NCI-H510A treated with DMSO at 0.1 percent for 48 hours (cell line): Measurements from ENCODE around the gene ADAMTS18.
A peak's percentile ranks its signal among the peaks of the same experiment; 100 is the strongest.

ENCODE experiments used
- DNase-seq: peaks from one replicate; lab custom pipeline; 2025; lab: John Stamatoyannopoulos, UW

ADAMTS18 gene

DNA sequence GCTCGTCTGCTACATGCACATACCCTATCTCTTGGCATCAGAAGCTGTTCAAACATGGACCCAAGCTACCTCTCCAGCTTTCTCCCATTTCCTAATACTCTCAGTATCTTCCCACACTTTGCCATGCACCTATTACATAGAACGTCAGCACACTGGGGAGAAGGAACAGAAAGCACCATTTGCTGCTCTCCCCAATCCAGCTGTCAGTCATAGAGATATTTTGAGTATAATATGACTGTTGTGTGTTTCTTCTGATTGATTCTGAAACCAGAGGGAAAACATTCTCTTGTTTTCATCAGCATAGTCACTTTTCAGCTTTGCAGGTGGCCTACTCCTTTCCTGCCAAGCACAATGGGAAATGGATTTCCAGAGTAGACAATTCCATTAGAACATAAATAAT is 107.1 kb downstream of the ADAMTS18 start:
- DNase-seq: no peak

DNA sequence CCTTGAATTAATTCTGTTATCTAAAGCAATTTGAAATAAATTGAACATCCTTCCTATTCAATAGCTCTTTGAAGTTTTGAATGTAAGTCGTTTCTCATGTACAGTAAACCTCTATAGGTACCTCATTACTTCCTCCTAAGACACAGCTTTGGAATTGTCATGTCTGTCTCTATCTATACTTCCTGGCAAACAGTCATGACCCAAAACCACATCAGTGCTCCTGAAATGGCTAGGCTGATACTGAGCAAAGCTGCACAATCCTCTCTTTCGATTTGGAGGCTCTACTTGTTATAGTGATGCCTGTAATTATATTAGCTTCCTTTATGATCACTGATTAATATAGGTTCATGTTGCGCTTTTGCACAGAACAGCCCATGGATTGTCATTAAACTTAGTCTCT is 110.1 kb downstream of the ADAMTS18 start:
- DNase-seq: no peak

DNA sequence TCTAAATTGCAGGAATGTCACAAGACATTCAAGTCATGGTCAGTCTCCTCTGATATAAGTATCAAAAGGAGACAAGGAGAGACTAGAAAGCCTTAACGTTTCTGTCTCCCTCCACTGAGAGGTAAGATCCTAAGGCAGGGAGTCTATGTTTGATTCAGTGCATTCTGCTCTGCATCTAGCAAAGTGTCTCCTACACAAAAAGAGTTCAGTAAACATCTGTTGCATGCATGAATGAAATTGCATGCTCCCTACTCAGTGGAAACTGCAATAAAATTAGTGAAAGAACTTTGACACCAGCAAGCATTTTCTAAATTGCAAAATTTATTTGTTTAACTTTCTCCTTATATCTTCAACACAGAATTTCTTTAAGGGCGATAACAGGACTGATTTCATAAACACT is 111.1 kb downstream of the ADAMTS18 start:
- peak; percentile 22 for DNase-seq

DNA sequence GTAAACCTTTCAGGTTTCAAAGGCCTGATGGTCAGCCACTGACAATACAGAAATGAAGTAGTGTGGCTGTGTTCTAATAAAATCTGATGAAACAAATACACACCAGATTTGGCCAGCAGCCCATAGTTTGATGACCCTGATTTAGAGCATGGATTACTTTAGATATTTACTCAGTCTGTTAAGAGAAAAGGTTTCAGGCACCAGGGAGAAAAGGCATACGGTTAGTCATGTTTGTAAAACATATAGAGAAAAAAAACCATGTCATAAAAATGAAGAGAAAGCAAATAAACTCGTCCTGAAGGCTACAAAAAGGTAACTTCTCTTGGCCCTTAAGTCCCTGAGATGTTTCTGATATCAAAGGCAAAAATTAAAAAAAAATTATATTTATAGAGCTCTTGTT is 112.1 kb downstream of the ADAMTS18 start:
- DNase-seq: peak; percentile 28

DNA sequence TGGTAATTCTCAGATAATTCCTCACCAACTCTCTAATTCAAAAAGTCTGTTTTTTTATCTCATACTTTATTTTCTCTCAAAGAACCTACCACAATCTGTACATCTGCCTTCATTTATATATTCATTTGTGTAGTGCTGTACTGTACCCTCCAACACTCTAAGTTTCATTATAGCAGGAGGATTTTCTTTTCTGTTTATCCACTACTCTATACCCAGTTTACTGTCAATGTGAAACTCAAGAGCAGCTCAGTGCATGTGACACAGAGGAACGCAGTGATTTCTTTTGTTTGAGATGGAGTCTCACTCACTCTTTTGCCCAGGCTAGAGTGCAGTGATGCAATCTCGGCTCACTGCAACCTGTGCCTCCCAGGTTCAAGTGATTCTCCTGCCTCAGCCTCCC is 117.8 kb downstream of the ADAMTS18 start:
- no peak for DNase-seq

DNA sequence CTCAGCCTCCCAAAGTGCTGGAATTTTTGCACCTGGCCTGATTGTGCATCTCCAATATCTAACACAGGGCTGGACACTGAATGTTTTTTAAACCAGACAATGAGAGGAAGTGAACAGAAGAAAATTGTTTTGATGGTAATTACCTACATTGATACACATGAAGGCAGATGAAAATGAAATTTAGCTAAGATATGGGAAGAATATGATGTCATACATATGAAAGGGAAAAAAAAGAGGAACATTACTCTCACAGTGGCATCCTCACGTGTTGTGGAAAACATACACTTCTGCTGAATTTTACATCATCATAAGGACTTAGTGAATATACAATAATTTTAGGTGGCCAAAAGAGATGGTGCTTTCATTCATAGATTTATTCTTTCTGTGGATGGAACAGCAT is 124.0 kb downstream of the ADAMTS18 start:
- DNase-seq: no peak

DNA sequence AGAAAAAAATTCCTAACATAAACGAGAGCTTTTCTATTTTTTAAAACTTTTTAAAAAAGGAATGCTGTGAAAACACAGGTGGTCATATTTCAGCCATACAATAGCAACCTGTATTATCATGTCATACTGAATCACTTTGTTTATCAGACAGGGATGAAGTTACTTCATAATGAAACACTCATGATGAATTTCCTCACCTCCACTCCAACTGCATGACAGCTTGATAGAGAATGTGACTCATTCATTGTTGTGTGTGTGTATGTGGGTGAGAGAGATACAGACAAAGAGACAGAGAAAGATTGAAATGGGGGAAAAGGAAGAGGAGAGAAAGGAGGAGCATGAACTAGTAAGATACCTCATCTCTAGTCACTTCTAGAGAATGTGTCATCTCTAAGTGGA is 126.7 kb downstream of the ADAMTS18 start:
- DNase-seq: no peak

DNA sequence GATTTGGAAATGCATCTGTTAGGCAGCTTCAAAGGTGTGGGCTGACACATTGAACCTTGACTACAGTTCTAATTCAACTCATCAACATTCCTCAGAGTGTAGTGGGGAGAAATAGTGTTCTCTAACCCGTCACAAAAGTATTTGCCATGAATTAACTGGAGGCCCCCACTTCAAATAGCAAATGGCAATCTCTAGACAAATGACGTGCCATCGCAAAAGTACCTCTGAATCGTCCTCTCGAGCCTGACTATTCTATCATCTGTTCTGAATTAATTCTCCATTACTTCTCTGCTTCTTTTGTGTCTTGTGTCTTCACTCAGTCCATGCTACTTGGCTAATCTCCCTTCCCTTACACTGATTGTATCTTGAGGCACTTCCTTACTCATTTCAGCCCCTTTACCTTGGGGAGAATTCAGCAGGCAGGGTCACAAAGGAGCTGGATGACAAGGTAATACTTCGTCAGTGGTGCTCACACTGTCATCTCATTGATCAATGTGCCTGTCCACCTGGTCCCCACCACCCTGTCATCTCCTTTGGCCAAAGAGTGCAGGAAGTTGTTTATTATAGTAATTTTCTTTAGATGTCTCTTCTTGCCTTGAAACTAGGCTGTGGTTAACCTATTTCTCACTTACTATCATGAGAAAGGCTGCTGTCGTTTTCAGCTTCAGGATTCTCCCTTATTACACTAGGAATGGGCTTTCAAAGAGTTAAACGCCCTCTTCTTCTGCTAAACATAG is 127.2 kb downstream of the ADAMTS18 start:
- no peak for DNase-seq

DNA sequence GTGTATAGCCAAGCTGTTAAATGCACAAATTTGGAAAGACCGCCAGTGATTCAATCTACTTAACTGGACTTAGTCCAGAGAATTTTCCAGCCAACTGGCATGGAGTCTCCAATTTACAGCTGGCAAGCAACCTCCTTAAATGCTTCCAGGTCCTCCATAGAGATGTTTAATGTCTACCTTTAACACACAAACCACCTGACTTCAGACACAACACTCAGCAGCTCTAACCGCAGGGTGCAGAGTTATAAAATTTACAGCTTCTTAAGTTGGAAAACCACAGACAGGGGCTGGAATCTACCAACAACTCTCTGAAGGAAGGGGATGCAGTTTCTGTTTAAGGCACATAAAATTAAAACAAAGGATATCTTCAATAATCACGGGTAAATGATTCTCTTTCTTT is 128.8 kb downstream of the ADAMTS18 start:
- no peak for DNase-seq

DNA sequence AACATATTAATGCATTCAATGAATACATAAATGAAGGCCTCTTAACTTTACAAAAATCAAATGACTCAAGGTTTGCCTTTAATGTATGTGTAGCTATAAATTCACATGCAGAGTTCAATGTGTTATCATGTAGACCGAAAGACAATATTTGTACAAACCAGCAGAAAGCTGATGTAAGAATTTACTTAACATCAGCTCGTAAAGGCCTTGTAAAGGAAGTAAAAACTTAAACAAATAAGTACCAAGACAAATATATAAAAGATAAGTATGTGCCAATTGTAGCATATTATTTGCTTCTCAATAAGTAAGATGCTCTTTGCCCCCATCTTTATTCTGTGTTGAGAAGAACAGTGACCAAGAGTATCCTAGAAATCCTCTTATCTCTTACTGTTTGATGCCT is 130.0 kb downstream of the ADAMTS18 start:
- no peak for DNase-seq

DNA sequence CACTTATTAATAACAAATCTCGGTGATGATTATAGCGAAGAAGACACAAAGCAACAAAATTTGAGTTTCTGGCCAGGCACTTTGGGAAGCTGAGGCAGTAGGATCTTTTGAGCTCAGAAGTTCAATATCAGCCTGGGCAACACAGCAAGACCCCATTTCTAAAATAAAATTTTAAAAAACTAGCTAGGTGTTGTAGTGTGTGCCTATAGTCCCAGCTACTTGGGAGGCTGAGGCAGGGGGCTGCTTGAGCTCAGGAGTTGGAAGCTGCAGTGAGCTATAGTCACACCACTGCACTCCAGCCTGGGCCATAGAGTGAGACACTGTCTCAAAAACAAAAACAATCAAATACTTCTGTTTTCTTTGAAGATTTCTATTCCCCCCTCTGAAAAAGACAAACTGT is 130.7 kb downstream of the ADAMTS18 start:
- DNase-seq: no peak

DNA sequence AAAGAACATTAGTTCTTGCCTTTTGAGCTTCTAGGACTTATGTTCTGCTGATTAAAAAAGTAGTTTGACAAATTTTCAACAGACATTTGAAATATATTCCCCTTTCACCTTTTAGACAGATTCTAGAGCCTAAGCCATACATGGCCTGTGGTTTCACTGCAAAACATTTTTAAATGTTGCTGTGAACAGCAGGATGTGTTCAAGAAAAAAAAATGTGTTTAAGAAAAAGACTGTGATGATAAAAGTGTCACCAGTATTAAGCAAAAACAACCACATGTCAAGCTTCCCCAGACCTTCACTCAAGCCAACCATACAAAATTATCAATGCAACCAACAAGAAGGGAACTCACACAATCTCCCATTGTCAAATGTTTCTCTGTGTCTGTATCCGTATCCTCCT is 132.2 kb downstream of the ADAMTS18 start:
- DNase-seq: no peak

DNA sequence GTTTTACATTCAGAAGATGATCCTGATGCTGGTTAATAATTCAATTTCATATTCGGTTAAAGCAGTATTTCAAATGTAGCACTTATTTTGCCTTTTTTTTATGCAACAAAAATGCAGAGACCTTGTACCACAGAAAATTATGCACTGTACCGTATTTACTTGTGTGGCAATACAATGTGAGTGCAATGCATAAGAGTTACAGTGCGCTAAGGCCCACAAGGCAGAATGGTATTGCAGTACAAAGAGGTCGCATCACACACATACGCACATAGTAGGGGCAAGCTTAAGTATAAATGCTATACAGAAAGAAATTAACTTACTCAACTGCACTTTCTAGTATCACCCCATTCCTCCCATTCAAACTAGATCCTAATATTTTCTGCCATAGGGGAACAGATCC is 132.6 kb downstream of the ADAMTS18 start:
- no peak for DNase-seq

DNA sequence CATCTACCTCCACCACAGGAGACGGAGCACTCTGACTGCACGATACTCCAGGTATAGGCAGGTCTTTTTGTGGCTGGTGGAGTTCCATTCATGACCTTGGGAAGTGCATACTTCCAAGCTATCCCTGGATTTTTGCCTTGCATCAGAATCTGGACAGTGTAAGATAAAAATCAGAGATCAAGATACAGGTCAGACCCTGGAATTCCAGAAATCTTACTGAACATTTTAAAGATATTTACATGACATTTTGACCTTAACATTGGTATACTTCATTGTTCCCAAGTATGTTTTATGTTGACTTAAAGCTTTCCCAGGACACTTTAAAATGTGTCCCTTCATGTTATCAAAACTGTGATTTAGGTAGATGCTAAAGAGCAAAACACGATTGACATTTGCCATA is 134.6 kb downstream of the ADAMTS18 start:
- DNase-seq: no peak

DNA sequence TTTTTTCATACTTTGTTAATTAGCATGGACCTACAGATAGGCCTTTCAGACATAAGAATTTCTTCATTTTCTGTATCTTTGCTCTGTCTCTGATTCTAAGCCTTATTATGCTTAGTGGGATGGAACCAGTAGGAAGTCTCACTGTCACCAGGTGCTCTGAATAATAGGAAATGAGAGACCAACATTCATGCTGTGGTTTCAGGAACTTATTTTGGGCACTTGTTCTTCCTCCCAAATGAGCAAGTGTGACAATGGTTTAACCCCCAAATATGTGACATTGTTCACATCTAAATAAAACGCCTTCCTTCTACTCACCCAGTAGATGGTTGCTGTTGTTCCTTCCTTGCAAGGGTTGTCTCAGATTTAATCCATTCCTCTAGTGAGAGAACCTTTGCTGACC is 135.4 kb downstream of the ADAMTS18 start:
- DNase-seq: no peak

DNA sequence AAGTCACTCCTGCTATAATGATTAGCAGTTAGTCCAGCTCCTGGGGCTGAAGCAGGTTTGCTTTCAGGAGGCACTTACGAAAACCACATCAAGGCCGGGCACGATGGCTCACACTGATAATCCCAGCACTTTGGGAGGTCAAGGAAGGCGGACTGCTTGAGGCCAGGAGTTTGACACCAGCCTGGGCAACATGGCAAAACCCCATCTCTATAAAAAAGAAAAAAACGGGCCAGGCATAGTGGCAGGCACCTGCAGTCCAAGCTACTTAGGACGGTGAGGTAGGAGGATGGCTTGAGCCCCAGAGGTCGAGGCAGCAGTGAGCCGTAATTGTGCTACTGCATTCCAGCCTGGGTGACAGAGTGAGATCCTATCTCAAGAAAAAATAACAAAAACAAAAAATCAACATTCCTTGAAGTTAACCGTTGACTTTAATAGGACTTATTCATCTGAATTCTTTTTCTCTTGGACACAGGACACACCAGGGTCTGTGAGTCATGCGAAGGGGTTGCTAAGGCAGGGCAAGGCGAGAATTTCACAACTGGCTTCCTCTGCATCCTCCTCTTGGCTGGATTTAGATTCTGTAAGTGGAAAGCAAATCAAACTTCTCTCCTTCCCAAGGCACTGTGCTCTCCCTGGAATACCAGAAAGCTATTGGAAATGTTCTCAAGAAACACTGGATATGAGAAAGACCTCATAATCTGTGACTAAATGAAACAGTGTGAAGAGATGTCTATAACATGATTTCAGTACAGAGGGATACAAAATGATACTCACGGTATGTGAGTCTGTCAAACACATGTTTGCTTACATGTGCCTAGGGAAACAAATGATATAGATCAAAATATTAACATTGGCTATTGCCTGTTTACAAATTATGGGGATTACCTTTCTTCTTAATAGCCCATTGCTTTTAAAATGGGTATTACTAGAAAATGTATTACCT is 136.1 kb downstream of the ADAMTS18 start:
- DNase-seq: no peak

DNA sequence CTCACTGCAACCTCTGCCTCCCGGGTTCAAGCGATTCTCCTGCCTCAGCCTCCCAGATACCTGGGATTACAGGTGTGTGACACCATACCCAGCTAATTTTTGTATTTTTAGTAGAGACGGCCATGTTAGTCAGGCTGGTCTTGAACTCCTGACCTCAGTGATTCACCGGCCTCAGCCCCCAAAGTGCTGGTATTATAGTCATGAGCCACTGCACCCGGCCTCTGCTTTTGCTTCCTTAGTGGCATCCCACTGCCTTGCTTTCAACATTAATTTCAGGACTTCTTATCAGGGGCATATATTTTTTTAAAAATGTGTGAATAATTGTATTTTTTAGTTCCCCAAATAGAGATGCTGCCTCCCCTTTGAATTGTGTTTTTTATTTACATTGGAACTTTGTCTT is 136.8 kb downstream of the ADAMTS18 start:
- DNase-seq: no peak

DNA sequence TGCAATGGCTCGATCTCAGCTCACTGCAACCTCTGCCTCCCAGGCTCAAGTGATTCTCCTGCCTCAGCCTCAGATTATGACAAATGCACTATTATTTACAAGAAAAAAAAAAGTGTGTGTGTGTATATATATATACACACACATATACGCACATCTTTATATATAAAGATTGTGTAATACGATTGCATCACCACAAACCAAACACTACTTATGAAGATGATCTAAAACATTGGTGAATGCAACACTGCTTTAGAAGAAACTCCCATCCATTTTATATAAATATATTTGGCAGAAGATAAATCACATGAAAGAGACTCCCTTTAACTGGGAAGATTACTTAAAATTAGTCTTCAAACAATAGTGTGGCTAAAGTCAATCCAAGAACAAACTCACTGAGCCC is 138.9 kb downstream of the ADAMTS18 start:
- DNase-seq: no peak

DNA sequence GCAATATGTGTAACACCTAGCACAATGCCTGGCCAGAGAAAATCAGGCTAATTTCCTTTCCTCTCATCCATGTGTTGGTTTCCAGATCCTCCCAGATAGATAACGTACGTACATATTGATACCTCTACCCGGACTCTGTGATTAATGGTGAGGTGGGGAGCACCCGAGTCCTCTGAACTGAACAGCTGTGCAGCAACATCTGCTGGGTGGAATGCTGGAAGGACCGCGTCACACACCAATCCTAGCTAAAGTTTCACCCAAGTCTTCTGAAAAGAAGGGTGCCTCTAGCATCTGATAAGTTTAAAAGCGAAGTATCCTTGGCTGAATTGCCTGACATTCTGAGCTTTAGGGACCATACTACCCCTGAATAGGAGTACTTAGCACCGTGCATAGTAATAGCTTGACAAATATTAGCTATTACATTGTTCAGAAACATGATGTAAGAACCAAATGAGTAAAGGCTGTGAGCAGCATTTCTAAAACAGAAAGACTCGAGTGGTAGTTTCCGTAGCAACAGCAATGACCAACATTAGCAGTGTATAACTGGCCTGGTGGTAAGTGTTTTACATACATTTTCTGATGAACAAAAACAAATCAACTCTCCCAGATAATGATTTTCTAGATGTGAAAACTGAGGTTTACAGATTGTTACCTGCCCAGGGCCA is 144.3 kb downstream of the ADAMTS18 start:
- DNase-seq: peak; percentile 38

DNA sequence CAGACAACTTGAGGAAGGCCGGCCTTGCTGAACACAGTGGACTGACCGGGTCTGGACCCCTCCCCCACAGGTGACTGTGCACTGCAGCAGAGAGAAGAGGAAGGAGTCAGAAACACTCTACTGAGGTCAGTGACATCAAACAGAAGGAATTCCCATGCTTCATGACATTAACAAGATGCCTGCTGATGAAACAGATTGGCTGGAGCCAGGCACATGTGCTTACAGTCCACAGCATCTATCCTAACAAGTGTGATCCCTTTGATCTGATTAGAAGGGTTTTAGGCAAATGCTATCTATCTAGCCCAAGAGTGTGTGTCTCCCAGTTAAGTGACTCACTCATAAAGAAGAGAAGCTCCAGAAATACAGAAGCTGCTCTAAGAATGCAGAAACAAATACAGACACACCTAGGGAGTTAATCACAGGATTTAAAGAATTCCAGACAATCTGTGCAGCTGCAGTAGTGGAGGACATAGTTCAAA is 145.5 kb downstream of the ADAMTS18 start:
- no peak for DNase-seq

DNA sequence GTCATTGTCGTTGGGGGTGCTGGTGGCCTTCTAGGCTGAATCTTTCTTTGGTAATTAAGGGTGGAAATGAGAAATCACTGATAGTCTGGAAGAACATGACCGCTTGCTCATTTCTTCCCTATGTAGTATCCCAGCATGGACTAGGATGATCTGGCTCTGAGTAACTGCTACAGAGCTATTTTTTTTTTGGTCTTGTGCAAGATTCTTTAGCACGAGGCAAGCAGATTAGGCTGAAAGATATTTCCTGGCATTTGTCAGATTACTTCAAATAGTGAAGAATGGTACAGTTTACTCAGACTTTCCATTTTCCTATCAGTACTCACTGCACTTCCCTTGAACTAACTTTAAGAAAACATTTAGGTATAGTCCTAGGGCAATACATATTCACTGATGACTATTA is 146.6 kb downstream of the ADAMTS18 start:
- DNase-seq: no peak

DNA sequence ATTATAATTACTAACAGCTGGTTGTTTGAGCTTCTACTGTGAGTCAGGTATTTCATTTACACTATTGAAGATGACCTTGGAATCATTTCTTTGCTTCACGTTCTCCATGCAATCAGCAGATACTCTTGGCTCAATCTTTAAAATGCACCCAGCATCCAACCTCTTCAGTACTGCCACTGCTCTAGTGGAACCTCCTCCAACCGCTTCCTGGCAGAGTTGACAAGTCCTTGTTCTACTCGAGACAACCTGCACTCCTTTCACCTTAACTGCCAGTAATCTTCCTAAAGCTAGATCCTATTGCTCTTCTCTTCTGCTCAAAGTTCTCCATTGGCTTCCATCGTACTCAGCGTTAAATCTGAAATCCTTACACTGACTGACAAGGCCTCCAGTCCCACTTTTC is 149.2 kb downstream of the ADAMTS18 start:
- no peak for DNase-seq

DNA sequence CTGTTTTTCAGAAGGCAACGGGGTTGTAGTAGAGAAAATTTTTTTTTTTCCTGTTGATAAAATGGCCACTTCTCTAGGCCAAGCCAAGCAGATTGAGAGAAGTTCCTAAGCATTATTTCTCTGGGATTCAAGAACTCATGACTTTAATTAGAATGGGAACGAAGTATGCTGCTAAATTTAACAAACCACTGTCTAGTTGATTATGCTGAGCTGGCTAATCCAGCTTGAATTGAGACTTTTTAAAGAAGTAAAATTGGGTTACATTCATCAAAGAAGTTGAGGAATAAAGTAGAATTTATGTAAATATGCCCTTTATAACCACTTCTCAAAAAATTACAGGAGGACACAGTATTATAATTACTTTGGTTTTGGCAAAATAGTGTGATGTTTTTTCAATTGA is 152.5 kb downstream of the ADAMTS18 start:
- no peak for DNase-seq
